AG10803 (cell line): ENCODE results near the gene TSPAN4.

Experiments used
- DNase-seq: peaks from one replicate; pipeline ENCODE4 v3.0.0; 2010; ENCODE audit warnings: low read depth
- H3K4me3 ChIP-seq: 2 replicates; pipeline ENCODE4 v1.5.1; 2011; ENCODE audit warnings: mild to moderate bottlenecking, low read length, control low read depth
- CTCF ChIP-seq: conservative IDR thresholded peaks from 2 replicates; pipeline ENCODE4 v1.5.1; 2011; ENCODE audit warnings: mild to moderate bottlenecking, low read length, control low read depth, inconsistent platforms

Gene TSPAN4

GRCh38 chr11:862081-862661 lies 19.5 kb downstream of the TSPAN4 start:
- no peak for DNase-seq
- no peak for TF ChIP-seq CTCF
- no peak overlapping the region for H3K4me3 ChIP-seq

DNA sequence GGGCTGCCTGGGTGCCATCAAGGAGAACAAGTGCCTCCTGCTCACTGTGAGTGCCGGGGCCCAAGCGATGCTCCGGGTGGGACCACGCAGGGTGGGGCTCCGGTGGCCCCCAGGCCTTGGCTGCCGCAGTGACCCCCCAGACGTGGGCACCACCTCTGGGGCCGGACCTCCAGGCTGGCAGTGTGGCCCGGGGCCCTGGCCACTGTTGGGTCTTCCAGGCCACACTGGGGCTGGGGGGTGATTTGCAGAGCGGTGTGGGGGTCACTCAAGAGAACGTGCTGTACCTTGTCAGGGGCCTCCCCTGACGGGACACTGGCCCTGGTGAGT lies 20.0 kb downstream of the TSPAN4 start:
- no peak overlapping the region for H3K4me3 ChIP-seq
- no peak for DNase-seq

DNA sequence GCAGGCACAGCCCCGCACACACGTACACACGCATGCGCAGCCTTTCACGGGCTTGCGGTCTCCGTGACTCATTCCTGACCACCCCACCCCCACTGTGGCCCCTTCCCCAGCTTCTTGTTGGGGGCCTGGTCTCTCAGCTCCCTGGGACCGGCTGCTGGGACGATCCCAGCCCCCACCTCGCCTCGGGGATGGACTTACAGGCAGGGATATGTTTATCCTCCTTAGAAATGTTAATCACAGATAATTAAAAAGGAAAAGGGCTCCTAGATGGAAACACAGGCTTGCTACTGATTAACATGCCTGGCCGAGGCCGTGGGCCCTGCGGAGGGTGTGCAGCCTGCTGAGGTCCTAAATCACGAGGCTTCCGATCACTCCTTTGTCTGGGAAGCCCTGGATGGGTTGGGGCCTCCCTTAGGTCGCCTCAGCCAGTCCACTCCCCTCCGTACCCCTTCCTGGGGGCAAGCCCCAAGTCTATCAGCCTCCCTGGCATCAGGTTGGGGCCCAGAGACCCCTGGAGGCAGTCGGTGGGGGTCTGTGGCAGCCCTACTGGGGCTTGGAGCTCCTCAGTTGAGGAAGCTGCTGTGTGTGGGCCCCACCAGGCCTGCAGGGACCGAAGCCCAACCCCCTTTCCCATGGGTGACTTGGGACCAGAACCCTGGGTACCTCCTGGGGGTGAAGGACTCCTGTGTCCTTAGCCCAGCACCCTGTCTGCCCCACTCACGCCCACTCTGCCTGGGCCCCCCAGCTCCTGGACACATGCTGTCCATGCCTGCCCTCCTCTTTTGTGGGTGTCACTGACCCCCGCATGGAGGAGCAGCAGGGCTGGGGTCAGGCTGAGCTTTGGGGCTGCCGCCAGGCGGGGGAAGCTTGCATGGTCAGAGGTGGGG lies 20.6 kb downstream of the TSPAN4 start:
- TF ChIP-seq CTCF: no peak
- no peak overlapping the region for H3K4me3 ChIP-seq
- DNase-seq: no peak

More for the DNA sequence above, 20.0 kb downstream of the TSPAN4 start:
- TF ChIP-seq CTCF: no peak

DNA sequence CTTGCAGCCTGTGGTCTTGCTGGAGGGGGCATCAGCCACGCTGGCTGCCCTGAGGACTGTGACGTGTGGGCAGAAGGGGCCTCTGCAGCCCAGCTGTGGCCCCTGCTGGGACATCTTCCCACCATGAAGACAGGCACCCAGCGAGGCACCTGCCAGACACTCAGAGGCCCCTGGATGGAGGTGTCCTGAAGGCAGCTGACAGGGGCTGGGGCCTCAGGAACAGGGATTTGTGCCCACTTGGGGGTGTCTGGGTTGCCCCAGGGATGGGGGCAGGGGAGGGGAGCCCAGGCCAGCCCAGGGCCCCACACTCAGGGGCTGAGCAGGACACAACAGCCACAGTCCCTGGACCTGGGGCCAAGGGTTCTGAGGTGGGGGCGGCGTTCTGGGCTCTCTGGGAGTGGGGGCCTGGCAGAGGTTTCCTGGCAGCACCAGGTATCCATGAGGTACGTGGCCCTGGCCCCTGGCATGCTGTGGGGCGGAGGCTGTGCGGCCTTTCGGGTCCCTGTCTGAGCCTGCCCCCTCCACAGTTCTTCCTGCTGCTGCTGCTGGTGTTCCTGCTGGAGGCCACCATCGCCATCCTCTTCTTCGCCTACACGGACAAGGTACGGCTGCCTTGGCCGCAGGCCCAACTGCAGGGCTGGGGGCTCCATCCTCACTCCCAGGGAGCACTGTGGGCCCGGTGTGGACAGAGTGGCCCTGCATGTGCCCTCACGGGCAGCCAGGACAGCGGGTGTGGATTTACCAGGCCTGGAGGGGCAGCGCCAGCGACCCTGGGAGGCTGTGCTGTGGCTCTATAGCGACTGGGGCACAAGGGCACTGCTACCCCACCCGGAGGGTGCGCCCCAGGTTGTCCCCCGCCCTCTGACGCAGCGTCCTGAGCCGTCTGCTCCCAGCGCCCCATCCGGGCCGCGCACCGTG lies 21.5 kb downstream of the TSPAN4 start:
- no peak overlapping the region for H3K4me3 ChIP-seq
- no peak for TF ChIP-seq CTCF
- no peak for DNase-seq

GRCh38 chr11:864898-865297 lies 22.2 kb downstream of the TSPAN4 start:
- H3K4me3 ChIP-seq: no peak overlapping the region

More at GRCh38 chr11:864898-865297, 22.2 kb downstream of the TSPAN4 start:
- no peak for TF ChIP-seq CTCF
- DNase-seq: no peak
